Measurements from ENCODE around the gene SYMPK.
"Not testable (repeated sequence)": the region's sequence is repeated elsewhere in the genome, so short reads cannot be mapped to it uniquely, and the experiment has no call there.

The SYMPK gene

DNA sequence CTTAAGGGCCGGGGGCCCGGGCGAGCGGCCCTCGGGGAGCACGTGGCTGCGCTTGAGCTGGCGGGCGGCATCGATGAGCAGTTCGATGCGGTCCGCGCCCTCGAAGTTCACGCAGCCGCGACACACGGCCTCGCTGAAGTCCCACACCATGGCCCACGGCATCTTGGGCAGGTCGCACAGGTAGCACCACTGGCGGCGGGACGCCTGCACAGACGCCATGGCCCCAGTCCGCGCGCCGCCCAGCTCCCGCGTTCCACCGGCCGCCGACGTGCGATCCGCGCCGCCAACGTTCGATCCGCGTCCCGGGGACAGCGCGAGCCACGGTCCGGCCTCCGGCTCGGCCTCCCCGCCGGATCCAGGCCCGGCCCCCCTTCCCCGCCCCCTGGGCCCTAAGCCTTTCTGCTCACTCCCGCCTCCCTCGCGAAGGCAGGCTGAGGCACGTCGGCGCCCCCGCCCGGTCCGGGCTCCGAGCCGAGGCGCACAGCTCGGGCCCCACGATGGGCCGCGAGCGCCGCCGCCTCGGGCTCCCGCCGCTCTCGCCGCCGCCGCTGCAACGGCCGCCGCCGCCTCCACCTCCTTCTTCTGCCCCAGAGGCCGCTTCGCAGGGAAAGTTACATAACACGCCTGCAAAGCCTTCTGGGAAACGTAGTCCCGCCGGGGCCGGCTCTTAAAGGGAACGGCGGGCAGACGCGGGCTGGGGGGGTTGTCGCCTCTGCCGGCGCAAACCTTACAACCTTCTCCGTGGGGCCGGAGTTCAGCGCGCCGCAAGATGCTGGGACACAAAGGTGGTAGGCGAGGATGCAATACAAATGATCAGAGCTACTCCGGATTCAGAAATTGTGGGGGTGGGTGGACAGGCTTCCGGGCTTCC lies 22.8 kb upstream of the SYMPK start, which contains the start of gene IRF2BP1:
TSS of gene IRF2BP1 (minus strand) at position 586 of the 871 bp plus-strand sequence. CDS start at position 219, 367 bp downstream.
- DNase-seq = peak; percentile 50

DNA sequence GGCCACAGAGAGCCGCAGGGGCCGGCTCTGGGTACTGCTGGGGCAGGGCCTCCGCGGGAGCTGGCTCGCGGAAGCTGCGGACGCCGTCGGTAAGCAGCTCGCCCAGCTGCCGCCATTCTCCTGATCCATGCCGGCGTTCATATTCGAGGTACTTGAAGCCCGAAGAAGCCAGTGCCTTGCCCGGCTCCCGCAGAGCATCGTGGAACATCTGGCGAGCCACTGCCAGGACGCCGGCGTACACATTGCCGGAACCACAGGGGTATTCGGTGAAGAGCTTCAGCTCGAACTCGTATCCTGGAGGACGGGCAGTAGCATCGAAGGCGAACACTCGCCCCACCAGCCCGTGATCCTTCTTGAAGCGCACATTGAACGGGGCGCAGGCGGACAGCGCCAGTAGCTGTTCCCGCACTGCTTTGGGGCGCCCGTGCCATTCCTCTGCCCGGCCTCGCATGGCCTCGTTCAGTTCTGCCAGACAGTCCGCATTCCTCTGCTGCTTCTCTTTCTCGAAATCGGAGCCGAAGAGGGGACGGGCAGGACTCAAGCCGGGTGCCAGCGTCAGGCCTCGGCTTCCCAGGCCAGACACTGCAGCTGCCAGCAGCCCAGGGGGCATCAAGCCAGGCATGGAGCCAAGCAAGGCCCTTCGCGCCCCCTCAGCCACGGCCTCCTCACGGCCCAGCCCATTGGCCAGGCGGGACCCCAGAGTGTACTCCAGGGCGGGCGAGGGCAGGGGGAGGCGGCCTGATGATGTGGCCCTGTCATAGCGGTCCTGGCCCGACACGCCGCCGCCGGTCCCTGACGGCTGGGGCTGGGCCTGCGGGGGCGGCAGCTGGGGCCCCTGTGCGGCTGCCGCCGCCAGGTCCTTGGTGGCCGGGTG lies 22.0 kb upstream of the SYMPK start:
- no peak for DNase-seq

DNA sequence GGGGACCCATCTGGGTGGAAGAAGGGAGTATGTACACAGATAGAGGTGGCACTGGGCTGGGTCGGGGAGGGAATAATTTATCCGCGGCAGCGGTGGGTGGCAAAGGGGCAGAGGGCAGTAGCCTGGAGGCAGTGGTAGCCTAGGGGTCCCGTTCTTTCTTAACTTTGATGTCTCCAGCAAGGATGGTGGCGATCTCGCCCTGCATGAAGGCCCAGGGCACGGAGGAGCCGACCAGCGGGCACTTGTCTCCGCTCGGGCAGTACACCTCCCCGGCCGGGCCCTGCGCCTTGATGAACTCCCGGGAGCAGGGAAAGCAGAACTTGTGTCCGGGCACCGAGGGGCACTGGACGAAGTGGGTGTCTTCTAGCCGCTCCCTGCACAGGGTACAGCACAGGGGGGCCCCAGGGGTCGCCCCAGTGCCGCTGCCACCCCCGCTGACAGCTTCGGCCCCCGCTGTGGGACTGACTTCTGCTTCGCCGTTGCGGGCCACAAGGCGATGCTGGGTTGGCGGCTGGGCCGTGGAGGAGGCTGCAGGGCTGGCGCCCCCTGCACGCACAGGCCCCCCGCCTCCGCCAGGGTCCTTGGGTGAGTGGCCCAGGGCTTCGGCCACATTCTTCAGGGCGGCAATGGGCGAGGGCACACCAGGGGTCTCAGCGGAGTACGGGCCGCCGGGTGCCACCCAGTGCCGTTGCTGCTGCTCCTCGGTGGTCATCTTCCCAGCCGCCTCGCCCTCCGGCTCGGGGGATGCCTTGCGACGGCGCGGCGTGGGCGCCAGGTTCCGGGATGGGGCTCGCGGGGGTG lies 21.1 kb upstream of the SYMPK start:
- no peak for DNase-seq

DNA sequence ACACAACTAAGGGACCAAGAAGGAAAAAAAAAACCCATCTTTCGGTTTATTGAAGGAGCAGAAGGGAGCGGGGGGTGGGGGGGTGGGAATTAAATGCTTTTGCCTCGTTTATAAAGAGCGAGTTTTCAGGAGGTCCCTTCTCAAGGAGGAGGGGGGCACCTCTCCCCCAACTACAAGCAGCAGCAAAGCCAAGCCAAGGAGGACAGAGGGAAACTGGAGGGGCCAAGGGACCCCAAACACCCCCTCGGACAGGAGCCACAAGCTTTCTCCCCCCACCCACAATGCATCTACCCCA lies 20.6 kb upstream of the SYMPK start:
- no peak for DNase-seq

DNA sequence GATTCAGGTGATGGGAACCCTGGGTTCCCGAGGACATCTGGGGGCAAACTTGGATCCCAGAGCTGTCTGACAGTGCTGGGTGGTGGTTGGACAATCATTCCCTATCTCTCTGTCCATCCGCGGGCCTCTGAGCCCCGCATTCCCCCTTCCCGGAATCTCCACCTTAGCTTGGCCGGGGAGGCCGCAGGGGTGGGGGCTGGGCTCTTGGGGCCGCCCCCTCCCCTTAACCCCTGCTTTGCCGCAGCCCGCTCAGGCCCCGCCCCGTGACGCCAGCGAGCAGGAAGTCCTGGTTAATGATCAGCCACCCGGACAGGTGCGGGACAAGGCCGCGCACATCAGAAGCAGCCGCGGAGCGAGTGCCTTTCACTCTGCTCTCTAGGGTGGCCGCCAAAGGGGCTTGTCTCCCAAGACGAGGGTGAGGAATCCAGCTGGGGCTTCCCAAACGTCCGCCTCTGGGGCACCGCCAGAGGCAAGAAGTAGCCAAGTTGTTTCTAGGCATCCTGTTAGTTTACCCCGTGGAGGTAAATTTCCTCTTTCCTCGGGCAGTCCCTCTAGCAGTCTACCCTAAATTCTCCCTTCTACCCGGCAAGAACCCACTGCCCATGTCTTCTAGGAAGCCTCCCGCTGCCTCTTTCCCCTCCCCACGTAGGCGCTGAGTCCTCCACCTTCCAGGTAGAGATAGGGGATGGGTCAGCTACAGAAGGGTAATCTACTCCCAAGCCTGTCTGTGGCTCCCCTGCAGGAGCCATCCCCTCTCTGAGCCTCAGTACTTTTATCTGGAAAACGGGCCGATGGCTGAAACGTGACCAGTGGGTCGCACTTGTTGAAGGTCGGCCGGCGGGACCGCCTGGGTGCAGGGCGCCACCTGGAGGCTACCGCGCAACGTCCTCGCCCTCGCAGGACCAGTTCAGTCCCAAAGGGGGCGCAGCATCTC lies 20.0 kb upstream of the SYMPK start:
- DNase-seq = peak; percentile 47

DNA sequence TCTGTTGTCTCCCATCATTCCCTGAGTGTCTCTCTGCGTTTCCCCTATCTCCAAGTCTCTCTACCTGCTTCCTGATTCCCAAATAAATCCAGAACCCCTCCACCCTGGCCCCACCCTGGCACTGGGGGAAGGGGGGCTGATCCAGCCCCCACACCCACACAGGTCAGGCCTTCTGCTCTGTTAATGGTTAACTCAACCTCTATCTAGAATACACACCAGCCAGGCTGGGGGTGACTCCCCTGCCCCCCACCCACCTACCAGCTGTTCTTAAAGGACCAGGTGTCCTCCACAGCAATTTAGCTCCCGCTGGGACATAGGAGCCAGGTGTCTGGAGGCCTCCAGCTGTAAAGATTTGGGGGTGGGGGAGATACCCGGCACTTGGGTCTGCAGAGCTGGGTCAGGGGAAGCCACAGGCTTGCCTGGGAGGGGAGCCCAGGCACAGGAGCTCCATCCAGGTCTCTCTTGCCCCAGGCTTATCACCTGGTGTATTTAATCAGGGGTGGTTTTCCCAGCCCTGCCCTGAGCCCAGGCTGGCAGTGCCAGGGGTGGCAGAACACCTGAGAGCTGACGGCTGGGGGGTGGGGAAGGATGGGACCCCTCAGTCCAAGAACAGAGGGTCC lies 19.1 kb upstream of the SYMPK start:
- no peak for DNase-seq

DNA sequence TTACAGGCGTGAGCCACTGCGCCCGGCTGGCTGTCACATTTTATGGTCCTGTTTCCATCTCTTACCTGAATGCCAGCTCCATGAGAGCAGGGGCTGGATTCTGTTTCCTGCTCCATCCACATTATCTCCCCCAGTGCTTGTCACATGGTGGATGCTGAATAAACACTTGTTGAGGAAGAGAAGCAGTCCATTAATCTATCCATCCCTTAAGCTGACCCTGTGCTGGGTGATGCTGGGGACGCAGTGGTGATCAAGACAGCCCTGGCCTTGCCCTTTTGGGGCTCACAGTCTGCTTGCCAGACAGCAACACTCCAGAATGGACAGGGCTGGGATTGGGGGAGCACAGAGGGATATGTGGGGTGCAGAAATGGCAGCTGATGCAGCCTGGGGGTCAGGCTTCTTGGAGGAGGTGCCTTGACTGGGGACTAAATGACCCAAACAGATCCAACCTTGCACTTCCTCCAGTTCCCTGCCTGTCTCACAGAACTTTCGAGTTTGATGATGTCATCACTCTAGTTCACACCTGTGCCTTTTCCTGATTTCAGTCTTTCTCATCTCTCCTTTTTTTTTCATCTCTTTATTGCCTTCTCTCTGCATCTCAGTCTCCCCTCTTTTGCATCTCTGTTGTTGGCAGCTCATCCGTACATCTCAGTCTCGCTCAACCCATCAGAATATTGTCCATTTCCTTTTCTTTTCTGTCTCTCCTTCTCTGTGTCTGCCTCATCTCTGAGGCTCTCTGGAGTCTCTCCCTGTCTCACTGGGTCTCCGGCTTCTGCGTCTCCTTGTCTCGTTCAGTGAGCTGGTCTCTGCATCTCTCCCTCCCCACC lies 18.3 kb upstream of the SYMPK start:
- DNase-seq = no peak

DNA sequence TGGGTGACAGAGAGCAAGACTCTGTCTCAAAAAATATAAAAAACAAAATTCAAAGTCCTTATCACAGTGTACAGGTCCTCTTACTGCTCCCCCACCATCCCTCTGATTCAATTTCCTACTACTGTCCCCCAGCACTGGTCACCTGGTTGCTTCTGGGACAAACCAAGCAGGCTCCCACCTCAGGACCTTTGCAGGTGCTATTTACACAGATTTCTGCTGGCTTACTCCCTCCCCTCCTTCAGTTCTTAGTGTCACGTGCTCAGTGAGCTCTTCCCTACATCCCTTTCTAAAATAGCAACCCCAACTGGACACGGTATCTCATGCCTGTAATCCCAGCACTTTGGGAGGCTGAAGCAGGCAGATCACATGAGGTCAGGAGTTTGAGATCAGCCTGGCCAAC lies 17.0 kb upstream of the SYMPK start:
- DNase-seq = no peak

DNA sequence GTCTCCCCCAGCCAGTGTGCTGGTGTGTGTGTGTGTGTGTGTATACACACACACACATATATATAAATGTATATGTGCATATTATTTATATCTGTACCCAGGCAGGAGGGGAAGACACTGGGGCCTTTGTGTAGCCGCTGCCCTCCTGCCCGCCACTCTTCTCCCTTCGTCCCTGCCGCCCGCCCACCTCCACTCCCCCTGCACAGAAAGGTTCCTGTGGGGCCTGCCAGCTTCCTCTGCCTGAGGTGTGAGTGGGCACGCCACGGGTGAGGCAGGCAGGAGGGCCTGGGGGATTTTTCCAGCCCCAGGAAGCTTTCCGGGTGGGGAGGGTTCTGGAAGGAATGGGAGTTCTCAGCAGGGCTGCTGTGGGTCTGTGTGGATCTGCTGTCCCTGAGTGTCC lies 16.1 kb upstream of the SYMPK start:
- DNase-seq = no peak

DNA sequence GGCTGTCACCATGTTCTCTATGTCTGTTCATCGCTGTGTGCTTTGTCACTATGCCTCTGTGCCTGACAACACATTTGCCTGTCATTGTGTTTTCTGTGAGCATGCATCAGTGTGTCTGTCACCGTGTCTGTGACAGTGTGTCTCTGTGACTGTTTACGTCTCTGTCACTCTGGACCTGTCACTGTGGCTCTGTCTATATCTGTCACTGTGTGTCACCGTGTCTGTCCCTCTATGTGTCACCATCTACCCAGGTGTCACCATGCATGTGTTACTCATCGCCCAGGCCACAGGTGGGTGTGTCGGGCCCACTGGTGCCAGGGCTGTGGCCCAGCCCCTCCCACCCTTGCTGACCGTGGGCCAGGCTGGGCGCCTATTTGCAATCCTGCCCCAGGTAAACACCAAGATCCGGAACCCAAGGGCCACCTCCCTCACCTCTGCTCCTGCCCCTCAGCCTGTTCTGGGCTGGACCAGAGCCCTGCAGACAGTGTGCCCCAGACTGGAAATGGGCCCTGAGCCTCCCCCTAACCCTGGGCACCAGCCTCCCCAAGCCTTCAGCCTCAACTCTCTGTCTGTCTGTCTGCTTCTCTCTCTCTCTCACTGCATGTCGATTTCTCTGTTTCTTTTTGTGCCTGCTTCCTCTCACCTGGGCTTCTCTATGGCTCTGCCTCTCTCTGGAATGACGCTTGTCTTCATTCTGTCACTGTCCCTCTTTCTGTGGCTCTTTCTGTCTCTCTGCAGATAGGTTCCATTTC lies 15.3 kb upstream of the SYMPK start:
- no peak for DNase-seq

DNA sequence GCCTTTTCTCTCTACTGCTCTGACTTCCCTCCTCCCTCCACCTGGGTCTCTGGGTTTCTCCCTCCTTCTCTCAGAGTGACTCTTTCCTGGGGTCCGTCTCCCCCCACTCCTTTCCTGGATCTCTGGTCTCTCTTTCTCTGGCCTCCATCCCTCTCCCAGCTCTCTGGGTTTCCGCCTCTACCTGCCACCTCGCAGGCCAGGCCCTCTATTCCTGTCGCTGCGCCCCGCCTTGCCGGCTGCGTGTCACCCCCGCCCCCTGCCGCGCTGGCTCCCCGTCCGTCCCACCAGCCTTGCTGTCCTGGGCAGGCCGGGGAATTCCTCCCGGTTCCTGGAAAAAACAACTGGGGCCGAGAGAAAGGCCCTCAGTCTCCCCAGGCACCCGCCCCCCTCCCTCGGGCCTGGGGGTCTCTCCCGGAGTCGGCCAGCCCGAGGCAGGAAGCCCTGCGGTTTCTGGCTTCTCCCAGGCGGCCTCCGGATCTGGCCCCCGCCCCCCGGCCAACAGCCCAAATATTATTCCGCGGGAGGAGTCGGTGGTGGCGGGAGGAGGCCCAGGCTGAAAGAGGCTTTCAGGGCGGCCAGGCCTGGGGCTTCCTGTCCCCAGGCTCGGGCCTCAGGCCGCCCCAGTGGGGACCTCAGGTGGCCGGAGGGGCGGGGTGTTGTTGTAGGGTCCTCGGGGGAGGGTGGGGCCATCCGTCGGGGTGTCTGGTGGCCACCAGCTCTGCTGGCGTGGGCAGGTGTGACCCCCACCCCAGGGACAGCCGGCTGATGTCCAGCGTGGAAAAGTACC lies 13.7 kb upstream of the SYMPK start:
- no peak for DNase-seq

DNA sequence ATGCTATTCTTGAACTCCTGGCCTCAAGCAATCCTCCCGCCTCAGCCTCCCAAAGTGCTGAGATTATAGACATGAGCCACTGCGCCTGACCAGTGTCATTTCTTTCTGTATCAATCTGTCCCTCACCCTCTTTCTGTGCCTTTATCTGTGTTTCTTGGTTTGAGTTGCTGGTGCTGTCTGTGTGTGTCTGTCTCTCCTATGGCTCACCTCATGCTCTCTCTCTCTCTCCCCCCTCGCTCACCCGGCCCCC lies 13.1 kb upstream of the SYMPK start:
- DNase-seq = no peak

DNA sequence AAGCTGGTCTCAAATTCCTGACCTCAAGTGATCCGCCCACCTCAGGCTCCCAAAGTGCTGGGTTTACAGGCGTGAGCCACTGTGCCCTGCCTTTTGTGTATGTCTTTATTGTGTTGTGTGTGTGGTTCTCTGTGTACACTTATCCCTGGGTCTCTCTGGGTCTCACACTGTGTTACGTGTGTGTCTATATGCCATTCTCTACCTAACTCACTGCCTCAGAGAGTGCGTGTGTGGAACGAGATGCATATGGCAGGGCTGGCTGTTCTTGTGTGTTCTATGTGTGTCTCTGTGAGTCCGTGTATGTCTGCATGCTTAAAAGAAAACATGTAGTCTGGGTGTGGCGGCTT lies 11.6 kb upstream of the SYMPK start:
- no peak for DNase-seq

DNA sequence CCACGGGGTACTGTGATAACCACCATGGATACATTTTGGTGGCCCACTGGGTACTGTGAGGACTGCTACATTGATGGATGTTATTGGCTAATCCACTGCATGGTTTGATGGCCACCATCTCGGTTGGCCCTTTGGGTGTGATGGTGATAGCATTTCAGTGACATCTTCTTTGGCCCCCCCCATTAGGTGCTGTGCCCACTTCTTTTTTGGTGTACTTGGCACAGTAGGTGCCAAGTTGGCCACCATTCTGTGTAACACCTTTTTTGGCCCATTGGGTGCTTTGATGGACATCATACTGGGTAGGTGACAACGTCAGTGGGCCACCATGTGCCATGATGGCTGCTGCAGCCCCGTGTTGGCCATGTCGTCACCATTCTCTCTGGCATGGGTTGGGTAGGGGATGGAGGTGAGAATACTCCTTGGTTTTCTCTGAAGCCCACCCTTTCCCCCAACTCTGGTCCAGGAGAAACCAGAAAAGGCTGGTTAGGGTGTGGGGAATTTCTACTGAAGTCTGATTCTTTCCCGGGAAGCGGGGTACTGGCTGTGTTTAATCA lies 10.3 kb upstream of the SYMPK start:
- DNase-seq = no peak

DNA sequence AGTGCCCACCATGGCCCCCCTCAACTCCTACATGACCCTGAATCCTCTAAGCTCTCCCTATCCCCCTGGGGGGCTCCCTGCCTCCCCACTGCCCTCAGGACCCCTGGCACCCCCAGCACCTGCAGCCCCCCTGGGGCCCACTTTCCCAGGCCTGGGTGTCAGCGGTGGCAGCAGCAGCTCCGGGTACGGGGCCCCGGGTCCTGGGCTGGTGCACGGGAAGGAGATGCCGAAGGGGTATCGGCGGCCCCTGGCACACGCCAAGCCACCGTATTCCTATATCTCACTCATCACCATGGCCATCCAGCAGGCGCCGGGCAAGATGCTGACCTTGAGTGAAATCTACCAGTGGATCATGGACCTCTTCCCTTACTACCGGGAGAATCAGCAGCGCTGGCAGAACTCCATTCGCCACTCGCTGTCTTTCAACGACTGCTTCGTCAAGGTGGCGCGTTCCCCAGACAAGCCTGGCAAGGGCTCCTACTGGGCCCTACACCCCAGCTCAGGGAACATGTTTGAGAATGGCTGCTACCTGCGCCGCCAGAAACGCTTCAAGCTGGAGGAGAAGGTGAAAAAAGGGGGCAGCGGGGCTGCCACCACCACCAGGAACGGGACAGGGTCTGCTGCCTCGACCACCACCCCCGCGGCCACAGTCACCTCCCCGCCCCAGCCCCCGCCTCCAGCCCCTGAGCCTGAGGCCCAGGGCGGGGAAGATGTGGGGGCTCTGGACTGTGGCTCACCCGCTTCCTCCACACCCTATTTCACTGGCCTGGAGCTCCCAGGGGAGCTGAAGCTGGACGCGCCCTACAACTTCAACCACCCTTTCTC lies 9.4 kb upstream of the SYMPK start:
- no peak for DNase-seq

DNA sequence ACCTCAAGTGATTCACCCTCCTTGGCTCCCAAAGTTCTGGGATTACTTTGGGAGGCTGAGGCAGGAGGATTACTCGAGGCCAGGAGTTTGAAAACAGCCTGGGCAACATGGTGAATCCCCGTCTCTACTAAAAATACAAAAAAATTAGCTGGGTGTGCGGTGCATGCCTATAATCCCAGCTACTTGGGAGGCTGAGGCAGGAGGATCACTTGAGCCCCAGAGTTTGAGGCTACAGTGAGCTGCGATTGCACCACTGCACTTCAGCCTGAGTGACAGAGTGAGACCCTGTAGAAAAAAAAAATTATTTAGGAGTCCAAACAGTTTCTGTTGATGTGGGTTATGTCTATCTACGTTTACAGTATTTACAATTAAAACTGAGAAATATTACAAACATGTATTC lies 7.9 kb upstream of the SYMPK start:
- no peak for DNase-seq

DNA sequence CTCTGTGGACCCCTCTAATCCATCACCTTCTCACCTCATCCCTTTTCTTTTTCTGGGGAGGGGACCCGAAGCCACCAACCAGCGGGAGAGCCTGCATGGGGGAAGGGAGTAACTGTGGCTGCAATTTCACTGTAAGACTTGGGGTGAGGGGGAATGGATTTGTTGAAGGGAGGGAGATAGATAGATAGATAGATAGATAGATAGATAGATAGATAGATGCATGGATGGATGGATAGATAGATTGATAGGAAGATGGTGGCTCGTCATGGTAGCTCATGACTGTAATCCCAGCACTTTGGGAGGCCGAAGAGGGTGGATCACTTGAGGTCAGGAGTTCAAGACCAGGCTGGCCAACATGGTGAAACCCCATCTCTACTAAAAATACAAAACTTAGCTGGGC lies 4.3 kb upstream of the SYMPK start:
- DNase-seq = not testable (repeated sequence)
